CD4-positive, alpha-beta T cell (primary cell): ENCODE measurements around the gene HAGH. TPM values are rescaled to one million over a fixed set of nuclear protein-coding genes. Genes with fewer than 3 reads are reported as not detected.

Experiments
- ATAC-seq: fragments of 200-7000 bp; cut with Tn5 transposase; one replicate; pipeline ENCODE4 v1.10.0; 2022; ENCODE audit warnings: mild to moderate bottlenecking; ENCODE audit not compliant: poor library complexity
- CTCF ChIA-PET: fragments of 350-600 bp; sonication (Branson Sonifier 250); formaldehyde crosslinking; loops from one replicate; lab custom pipeline; 2021; ENCODE audit warnings: antibody characterized with exemption, inconsistent platforms; lab: Charles Lee
- POLR2A ChIA-PET: fragments of 350-600 bp; sonication (Branson Sonifier 250); formaldehyde crosslinking; loops from one replicate; lab custom pipeline; 2021; ENCODE audit warnings: antibody characterized with exemption, inconsistent platforms; lab: Charles Lee
- DNase-seq, 14 experiments: peaks; one replicate each; pipeline ENCODE4 v3.0.0-alpha.2; 2013 to 2020; ENCODE audit warnings: mixed read lengths in 2 of 14
- H3K27ac ChIP-seq, 2 donors: one replicate each; pipeline versions ENCODE4 v1.5.1 to v1.7.0; 2013; ENCODE audit warnings: low read length in 2 of 2, low read depth in 1 of 2, mild to moderate bottlenecking in 1 of 2
- H3K27me3 ChIP-seq, 2 experiments: 1 replicate in 1 of 2; 2 replicates in 1 of 2; pipeline versions ENCODE4 v1.6.1 to v1.7.0; 2013; ENCODE audit warnings: low read length in 2 of 2, control low read depth in 1 of 2, mild to moderate bottlenecking in 1 of 2, moderate library complexity in 1 of 2; ENCODE audit not compliant: insufficient read depth in 2 of 2, control insufficient read depth in 1 of 2
- H3K36me3 ChIP-seq: one replicate; pipeline ENCODE4 v1.6.1; 2013; ENCODE audit warnings: low read length, control low read depth; ENCODE audit not compliant: insufficient read depth
- H3K4me1 ChIP-seq: one replicate; pipeline ENCODE4 v1.6.1; 2013; ENCODE audit warnings: low read length, control low read depth; ENCODE audit not compliant: insufficient read depth
- H3K4me3 ChIP-seq: one replicate; pipeline ENCODE4 v1.5.1; 2013; ENCODE audit warnings: mild to moderate bottlenecking, low read length, moderate library complexity
- H3K9me3 ChIP-seq, 2 experiments: 1 replicate in 1 of 2; 2 replicates in 1 of 2; pipeline versions ENCODE4 v1.6.1 to v1.7.0; 2013; ENCODE audit warnings: low read length in 2 of 2, mild to moderate bottlenecking in 2 of 2, control low read depth in 1 of 2, moderate library complexity in 1 of 2; ENCODE audit not compliant: control insufficient read depth in 1 of 2, insufficient read depth in 1 of 2
- H3K27ac Mint-ChIP-seq: one replicate; pipeline ENCODE4 v1.8.0; 2020; ENCODE audit warnings: mixed read lengths
- H3K27me3 Mint-ChIP-seq: one replicate; pipeline ENCODE4 v1.8.0; 2021; ENCODE audit warnings: mixed read lengths
- H3K36me3 Mint-ChIP-seq: one replicate; pipeline ENCODE4 v1.8.0; 2021; ENCODE audit warnings: low read depth, mixed read lengths
- H3K4me1 Mint-ChIP-seq: one replicate; pipeline ENCODE4 v1.8.0; 2021; ENCODE audit warnings: low read depth, mixed read lengths
- H3K4me3 Mint-ChIP-seq: one replicate; pipeline ENCODE4 v1.8.0; 2020; ENCODE audit warnings: mild to moderate bottlenecking, mixed read lengths
- H3K9me3 Mint-ChIP-seq: one replicate; pipeline ENCODE4 v1.8.0; 2020; ENCODE audit warnings: mixed read lengths
- intact Hi-C, 2 experiments: fragments of 100-400 bp; cut with DNase I in 1 of 2; cut with micrococcal nuclease in 1 of 2; formaldehyde crosslinking; loops; one replicate each; pipeline versions ENCODE4 v1.15.1 to v1.9.0; 2023 to 2025; cut with DNase I, micrococcal nuclease
- total RNA-seq, 174 experiments: library from RNA in 2 of 174; stranded (reverse) in 2 of 174; gene quantifications; one replicate each; pipeline ENCODE4 v1.2.3 and lab custom pipeline; 2021 to 2026
- TF ChIP-seq, protein P1 (sequence below): fragments of 200-600 bp; IDR thresholded peaks from one replicate; pipeline ENCODE4 v1.8.0; 2022; ENCODE audit warnings: antibody characterized with exemption, mild to moderate bottlenecking

The HAGH gene
- total RNA-seq, 2 experiments from 2014 or later: 20.9 to 22.7 TPM

DNA sequence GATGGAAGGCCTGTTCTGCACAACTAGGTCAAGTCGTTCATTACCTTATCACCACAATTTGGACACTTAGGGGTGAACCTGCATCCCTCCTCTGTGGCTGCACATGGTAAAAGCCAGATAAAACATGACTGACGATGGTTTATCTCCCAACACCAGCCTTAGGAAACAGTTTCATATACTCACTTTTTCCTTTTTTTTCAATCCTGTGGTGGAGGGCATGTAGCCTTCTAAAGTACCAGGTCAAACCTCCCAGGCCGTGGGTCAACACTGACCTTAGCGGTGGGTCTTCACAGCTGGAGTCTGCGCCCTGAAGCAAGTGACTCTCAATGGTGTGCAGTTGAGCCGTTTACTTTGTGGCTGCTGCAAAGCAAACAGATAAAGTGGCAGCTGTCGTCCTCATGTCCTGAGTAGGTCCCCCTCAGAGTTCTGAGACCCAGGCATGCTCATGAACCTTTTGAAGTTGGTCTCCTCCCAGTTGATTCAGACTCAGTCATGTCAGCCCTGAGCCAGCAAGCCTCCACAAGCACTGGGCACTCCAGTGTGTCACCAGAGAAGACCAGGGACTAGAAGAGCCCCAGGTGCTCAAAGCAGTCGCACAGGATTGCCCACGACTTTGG lies 6.3 kb upstream of the HAGH start:
- TF ChIP-seq, protein P1, sequence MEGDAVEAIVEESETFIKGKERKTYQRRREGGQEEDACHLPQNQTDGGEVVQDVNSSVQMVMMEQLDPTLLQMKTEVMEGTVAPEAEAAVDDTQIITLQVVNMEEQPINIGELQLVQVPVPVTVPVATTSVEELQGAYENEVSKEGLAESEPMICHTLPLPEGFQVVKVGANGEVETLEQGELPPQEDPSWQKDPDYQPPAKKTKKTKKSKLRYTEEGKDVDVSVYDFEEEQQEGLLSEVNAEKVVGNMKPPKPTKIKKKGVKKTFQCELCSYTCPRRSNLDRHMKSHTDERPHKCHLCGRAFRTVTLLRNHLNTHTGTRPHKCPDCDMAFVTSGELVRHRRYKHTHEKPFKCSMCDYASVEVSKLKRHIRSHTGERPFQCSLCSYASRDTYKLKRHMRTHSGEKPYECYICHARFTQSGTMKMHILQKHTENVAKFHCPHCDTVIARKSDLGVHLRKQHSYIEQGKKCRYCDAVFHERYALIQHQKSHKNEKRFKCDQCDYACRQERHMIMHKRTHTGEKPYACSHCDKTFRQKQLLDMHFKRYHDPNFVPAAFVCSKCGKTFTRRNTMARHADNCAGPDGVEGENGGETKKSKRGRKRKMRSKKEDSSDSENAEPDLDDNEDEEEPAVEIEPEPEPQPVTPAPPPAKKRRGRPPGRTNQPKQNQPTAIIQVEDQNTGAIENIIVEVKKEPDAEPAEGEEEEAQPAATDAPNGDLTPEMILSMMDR: no peak
- H3K4me3 Mint-ChIP-seq: no peak overlapping the region
- ATAC-seq: no peak
- H3K9me3 Mint-ChIP-seq: no peaks in the 10 kb centered on the region
- no peaks in the 10 kb centered on the region for H3K36me3 Mint-ChIP-seq
- CTCF ChIA-PET: interaction anchor here (0.6 kb wide), 1 partner anchor 532 kb away, joined by 5 read pairs; no protein-coding TSS in a partner anchor
- Histone ChIP-seq H3K4me3 (no peak overlapping the region), H3K27ac (no peak overlapping the region), H3K4me1 (peaks cover 11% of the 10 kb centered on the region), H3K9me3 (no peaks in the 10 kb centered on the region), H3K36me3 (peaks cover 2% of the 10 kb centered on the region), H3K27me3 (no peaks in the 10 kb centered on the region)
- no peak overlapping the region for H3K27ac Mint-ChIP-seq
- intact Hi-C loops: no loop called here
- POLR2A ChIA-PET: no interaction called here
- DNase-seq: no peak
- no peaks in the 10 kb centered on the region for H3K27me3 Mint-ChIP-seq
- H3K4me1 Mint-ChIP-seq: peaks cover 14% of the 10 kb centered on the region

DNA sequence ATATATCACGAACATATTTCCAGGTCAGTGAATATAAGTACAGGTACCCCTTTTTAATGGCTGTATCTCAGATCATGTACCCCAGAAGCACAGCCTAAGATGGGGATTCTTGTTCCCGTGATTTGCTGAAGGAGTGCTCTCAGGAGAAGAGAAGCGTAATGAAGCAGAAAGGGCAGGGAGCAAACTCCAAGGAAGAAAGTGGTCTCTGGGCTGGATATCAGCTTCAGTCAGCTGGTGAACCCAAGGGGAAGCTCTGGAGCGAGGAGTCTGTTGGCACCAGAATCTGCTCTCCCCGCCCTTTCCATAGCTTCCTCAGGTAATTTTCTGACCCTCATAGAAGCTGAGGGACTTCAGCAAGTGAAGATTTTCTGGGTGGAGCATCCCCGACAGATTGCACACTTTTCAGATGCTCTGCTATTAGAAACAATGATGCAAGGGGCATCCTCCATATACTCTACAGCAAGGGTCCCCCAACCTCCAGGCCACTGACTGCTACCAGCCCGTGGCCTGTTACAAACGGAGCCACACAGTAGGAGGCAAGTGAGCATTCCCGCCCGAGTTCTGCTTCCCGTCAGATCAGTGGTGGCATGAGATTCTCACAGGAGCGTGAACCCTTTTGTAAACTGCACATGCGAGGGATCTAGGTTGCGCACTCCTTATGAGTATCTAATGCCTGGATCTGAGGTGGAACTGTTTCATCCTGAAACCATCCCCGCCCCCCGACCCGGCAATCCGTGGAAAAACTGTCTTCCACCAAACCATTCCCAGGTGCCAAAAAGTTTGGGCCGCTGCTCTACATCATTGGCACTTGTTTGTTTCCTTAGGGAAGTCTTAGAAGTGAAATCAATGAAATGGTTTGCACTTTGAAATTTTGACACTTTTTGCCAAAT lies 4.8 kb upstream of the HAGH start:
- Mint-ChIP-seq H3K27ac (no peak overlapping the region), H3K4me3 (no peak overlapping the region), H3K27me3 (no peaks in the 10 kb centered on the region), H3K36me3 (no peaks in the 10 kb centered on the region), H3K9me3 (no peaks in the 10 kb centered on the region), H3K4me1 (peaks cover 23% of the 10 kb centered on the region)
- ChIA-PET CTCF (no interaction called here), POLR2A (no interaction called here)
- TF ChIP-seq, protein P1: no peak
- no peak overlapping the region for H3K4me3 ChIP-seq
- DNase-seq (no peak), ATAC-seq (no peak)
- no peaks in the 10 kb centered on the region for H3K27me3 ChIP-seq
- intact Hi-C loops: no loop called here
- peaks cover 2% of the 10 kb centered on the region for H3K36me3 ChIP-seq
- peaks cover 21% of the 10 kb centered on the region for H3K4me1 ChIP-seq
- H3K27ac ChIP-seq: no peak overlapping the region
- no peaks in the 10 kb centered on the region for H3K9me3 ChIP-seq

DNA sequence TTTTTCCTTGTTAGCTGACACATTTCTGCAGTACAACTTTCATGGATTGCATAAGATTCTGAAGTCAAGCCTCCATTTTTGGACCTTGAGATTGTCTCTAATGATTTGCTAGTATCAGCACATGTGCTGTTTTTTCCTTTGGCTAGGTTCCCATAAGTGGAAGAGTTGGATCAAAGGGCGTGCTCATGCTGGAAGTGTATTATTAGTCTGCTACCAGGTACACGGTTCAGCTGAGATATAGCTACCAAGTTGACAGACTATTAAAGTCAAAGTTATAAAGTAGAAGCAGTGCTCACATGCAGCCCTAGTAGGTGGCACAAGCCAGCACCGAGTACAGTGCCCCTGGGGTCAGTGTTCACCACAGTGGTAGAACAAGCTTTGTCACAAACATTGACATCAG lies 3.6 kb upstream of the HAGH start:
- CTCF ChIA-PET: interaction anchor here (0.8 kb wide), 1 partner anchor 124 kb away, joined by 3 read pairs; the partner anchor contains the start of gene MAPK8IP3

More for the DNA sequence above, 3.6 kb upstream of the HAGH start:
- Histone ChIP-seq H3K4me1 (peaks cover 28% of the 10 kb centered on the region), H3K9me3 (no peaks in the 10 kb centered on the region), H3K27ac (no peak overlapping the region), H3K27me3 (no peaks in the 10 kb centered on the region), H3K4me3 (no peak overlapping the region), H3K36me3 (peaks cover 2% of the 10 kb centered on the region)
- Mint-ChIP-seq H3K27ac (no peak overlapping the region), H3K36me3 (no peaks in the 10 kb centered on the region), H3K4me3 (no peak overlapping the region), H3K9me3 (no peaks in the 10 kb centered on the region), H3K27me3 (no peaks in the 10 kb centered on the region), H3K4me1 (peaks cover 30% of the 10 kb centered on the region)
- DNase-seq (no peak), ATAC-seq (no peak)
- intact Hi-C loops: no loop called here
- POLR2A ChIA-PET: no interaction called here
- TF ChIP-seq, protein P1: no peak
